ENCODE results near the gene SLC2A10. TPM values are rescaled to one million over a fixed set of nuclear protein-coding genes. Genes with fewer than 3 reads are reported as not detected.

SLC2A10 gene
- polyA plus RNA-seq, 1 donor = 13.0 TPM

GRCh38 chr20:46779831-46780230 lies 70.4 kb downstream of the SLC2A10 start:
- Histone ChIP-seq H3K27ac (ENCODE audit: low read length) (no peak overlapping the region), H3K27me3 (ENCODE audit: control insufficient read depth, insufficient read depth, low read length) (no peaks in the 10 kb centered on the region), H3K36me3 (ENCODE audit: control insufficient read depth, insufficient read depth, low read length) (no peaks in the 10 kb centered on the region), H3K9me3 (ENCODE audit: control insufficient read depth, low read depth, low read length) (no peaks in the 10 kb centered on the region), H3K4me3 (ENCODE audit: low read length) (no peak overlapping the region), H3K4me1 (ENCODE audit: control insufficient read depth, insufficient read depth, low read length) (no peaks in the 10 kb centered on the region)
- 83% methylated on average over 1 of the region's 4 CpGs for WGBS (ENCODE audit: insufficient coverage, low lambda C conversion rate)
- no peak for DNase-seq

- no CpG with 5 or more reads among the region's 15 CpGs for WGBS (ENCODE audit: insufficient coverage, low lambda C conversion rate)
- DNase-seq = no peak
- Histone ChIP-seq H3K27ac (ENCODE audit: low read length) (no peak overlapping the region), H3K4me1 (ENCODE audit: control insufficient read depth, insufficient read depth, low read length) (no peaks in the 10 kb centered on the region), H3K4me3 (ENCODE audit: low read length) (no peak overlapping the region), H3K9me3 (ENCODE audit: control insufficient read depth, low read depth, low read length) (peaks cover 5% of the 10 kb centered on the region), H3K36me3 (ENCODE audit: control insufficient read depth, insufficient read depth, low read length) (no peaks in the 10 kb centered on the region), H3K27me3 (ENCODE audit: control insufficient read depth, insufficient read depth, low read length) (peaks cover 9% of the 10 kb centered on the region)
Measured at GRCh38 chr20:46784436-46785127, 75.1 kb downstream of the SLC2A10 start.

Other genes starting within 250 kb of the SLC2A10 start
- gene ZNF334, start 196.1 kb upstream of the SLC2A10 start, polyA plus RNA-seq = 29.6 TPM
- gene OCSTAMP, start 159.0 kb upstream of the SLC2A10 start, polyA plus RNA-seq = not detected
- gene SLC13A3, start 58.2 kb upstream of the SLC2A10 start, polyA plus RNA-seq = 3.7 TPM
- 13.1 TPM for gene TP53RK, start 20.2 kb upstream of the SLC2A10 start, polyA plus RNA-seq
- 0.72 TPM for gene EYA2, start 185.2 kb downstream of the SLC2A10 start, polyA plus RNA-seq

Measured in large intestine (tissue), 3 donors.